GM19324 (cell line): ENCODE results near the gene MAP2K3.

ENCODE experiments used
- ATAC-seq: cut with Tn5 transposase; IDR thresholded peaks from one replicate; pipeline ENCODE4 v1.9.1; 2021; ENCODE audit warnings: mild to moderate bottlenecking, moderate library complexity; ENCODE audit not compliant: unreplicated experiment, low FRiP score

The MAP2K3 gene

DNA sequence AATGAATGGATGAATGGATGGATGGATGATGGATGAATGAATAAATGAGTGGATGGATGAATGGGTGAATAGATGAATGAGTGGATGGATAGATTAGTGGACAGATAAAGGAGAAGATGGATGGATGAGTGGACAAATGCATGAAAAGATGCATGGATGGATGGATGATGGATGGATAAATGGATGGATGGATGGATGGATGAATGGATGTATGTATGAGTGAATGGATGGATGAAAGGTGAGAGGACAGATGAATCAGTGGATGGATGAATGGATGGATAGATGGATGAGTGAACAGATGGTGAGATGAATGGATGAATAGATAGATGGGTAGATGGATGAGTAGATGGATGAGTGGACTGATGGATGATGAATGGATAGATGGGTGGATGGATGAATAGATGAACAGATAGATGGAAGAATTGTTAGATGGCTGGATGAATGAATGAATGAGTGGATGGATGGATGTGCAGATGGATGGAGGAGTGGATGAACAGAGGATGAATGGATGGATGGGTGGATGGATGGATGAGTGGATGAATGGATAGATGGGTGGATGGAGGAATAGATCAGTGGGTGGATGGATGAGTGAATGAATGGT lies 77.9 kb downstream of the MAP2K3 start:
- no peak for ATAC-seq

DNA sequence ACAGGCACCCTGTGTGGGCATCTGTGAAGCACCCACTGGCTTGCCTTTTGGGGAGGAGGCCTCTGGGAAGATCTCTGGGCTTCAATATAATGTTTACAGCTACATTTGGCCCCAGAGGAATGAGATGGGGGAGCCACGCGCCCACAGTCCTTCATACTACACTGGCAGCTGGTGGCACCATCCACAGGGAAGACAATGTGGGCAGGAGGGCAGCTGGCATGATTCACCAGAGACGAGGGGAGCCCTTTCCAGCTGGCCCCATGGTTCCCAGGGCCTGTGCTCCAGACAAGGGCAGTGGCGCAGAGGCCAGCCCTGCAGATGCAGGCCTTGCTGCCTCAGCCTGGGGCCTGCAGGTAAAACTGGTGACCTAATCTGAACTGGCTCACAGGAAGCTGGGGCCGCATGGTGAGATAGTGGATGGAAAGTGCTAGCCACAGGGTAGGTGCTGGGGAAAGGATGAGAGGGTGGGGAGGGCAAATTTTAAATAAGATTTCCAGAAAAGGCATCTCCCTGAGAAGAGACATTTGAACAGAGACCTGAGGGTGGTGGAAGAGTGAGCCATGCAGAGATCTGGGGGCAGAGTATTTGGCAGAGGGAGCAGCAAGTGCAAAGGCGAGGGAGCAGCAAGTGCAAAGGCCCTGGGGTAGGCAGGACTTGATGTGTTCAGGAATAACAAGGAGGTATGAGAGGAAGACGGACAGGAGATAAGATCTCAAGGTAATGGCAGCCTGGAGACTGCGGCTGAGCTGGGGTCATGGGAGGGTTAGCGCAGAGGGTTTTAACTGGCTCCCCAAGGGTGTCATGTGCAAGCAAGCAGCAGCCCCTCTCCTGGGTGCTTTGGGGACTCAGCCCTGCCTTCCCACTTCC lies 79.5 kb downstream of the MAP2K3 start:
- no peak for ATAC-seq
